WTC11 (cell line): ENCODE data around the gene FAM185A. TPM values are rescaled to one million over a fixed set of nuclear protein-coding genes. Genes with fewer than 3 reads are reported as not detected.

ENCODE experiments used
- ATAC-seq: fragments of 200-7000 bp; cut with Tn5 transposase; 2 replicates; pipeline ENCODE4 v1.10.0; 2021; ENCODE audit warnings: mild to moderate bottlenecking, moderate library complexity
- CTCF ChIA-PET: fragments of 300-600 bp; sonication (Branson Sonifier 250); formaldehyde crosslinking; loops from one replicate; lab custom pipeline; 2021; ENCODE audit warnings: antibody characterized with exemption; lab: Charles Lee
- POLR2A ChIA-PET: fragments of 350-600 bp; sonication (Branson Sonifier 250); formaldehyde crosslinking; loops from one replicate; lab custom pipeline; 2021; ENCODE audit warnings: antibody characterized with exemption; lab: Charles Lee
- DNase-seq: peaks from one replicate; pipeline ENCODE4 v3.0.0; 2021; ENCODE audit warnings: low spot score
- H3K27ac Mint-ChIP-seq: 2 replicates; pipeline ENCODE4 v1.8.0; 2021; ENCODE audit warnings: mixed read lengths
- H3K27me3 Mint-ChIP-seq: 2 replicates; pipeline ENCODE4 v1.8.0; 2021; ENCODE audit warnings: low read depth, mild to moderate bottlenecking, moderate library complexity, mixed read lengths
- H3K36me3 Mint-ChIP-seq: 2 replicates; pipeline ENCODE4 v1.8.0; 2021; ENCODE audit warnings: mixed read lengths
- H3K4me1 Mint-ChIP-seq: 2 replicates; pipeline ENCODE4 v1.8.0; 2022; ENCODE audit warnings: mixed read lengths
- H3K4me3 Mint-ChIP-seq: 2 replicates; pipeline ENCODE4 v1.8.0; 2021; ENCODE audit warnings: mild to moderate bottlenecking, moderate library complexity, mixed read lengths
- H3K9me3 Mint-ChIP-seq: 2 replicates; pipeline ENCODE4 v1.8.0; 2021; ENCODE audit warnings: mixed read lengths
- FOXP1 ChIP-seq: sonication (generic); formaldehyde crosslinking; IDR thresholded peaks from 2 replicates; pipeline ENCODE4 v1.8.0; 2022; ENCODE audit warnings: missing genetic modification reagents, mild to moderate bottlenecking, moderate library complexity, borderline replicate concordance
- NFATC4 ChIP-seq: fragments of 250-450 bp; sonication (Bioruptor Pico); IDR thresholded peaks from 2 replicates; pipeline ENCODE4 v1.9.0; 2021; ENCODE audit warnings: mild to moderate bottlenecking
- SMAD3 ChIP-seq: sonication (generic); formaldehyde crosslinking; IDR thresholded peaks from 2 replicates; pipeline ENCODE4 v1.8.0; 2022; ENCODE audit warnings: missing genetic modification reagents, mild to moderate bottlenecking, borderline replicate concordance
- SOX15 ChIP-seq: fragments of 250-450 bp; sonication (Bioruptor Pico); IDR thresholded peaks from 2 replicates; pipeline ENCODE4 v1.9.0; 2021; ENCODE audit warnings: mild to moderate bottlenecking
- TP53 ChIP-seq: sonication (generic); formaldehyde crosslinking; IDR thresholded peaks from 2 replicates; pipeline ENCODE4 v1.8.1; 2023; ENCODE audit warnings: mild to moderate bottlenecking, missing genetic modification reagents
- ZNF416 ChIP-seq: fragments of 250-450 bp; sonication (Bioruptor Pico); IDR thresholded peaks from 2 replicates; pipeline ENCODE4 v1.9.0; 2021; ENCODE audit warnings: mild to moderate bottlenecking, inconsistent platforms
- ZNF671 ChIP-seq: fragments of 250-450 bp; sonication (Bioruptor Pico); IDR thresholded peaks from 2 replicates; pipeline ENCODE4 v1.8.0; 2021; ENCODE audit warnings: mild to moderate bottlenecking
- total RNA-seq: library from RNA; stranded (reverse); gene quantifications from 3 replicates; pipeline ENCODE4 v1.2.3, GENCODE V29; 2021
- TF ChIP-seq, protein P1 (sequence below): sonication (generic); formaldehyde crosslinking; IDR thresholded peaks from 2 replicates; pipeline ENCODE4 v1.8.1; 2023; ENCODE audit warnings: mild to moderate bottlenecking, missing genetic modification reagents, borderline replicate concordance
- TF ChIP-seq, protein P2 (sequence below): sonication (generic); formaldehyde crosslinking; IDR thresholded peaks from 2 replicates; pipeline ENCODE4 v1.8.1; 2023; ENCODE audit warnings: mild to moderate bottlenecking, missing genetic modification reagents, moderate library complexity
- TF ChIP-seq, protein P3 (sequence below): sonication (generic); formaldehyde crosslinking; IDR thresholded peaks from 2 replicates; pipeline ENCODE4 v1.8.1; 2023; ENCODE audit warnings: mild to moderate bottlenecking, moderate library complexity, missing genetic modification reagents
- TF ChIP-seq, protein P4 (sequence below): sonication (generic); formaldehyde crosslinking; IDR thresholded peaks from 2 replicates; pipeline ENCODE4 v1.8.0; 2023; ENCODE audit warnings: mild to moderate bottlenecking, missing genetic modification reagents
- TF ChIP-seq, protein P5 (sequence below): sonication (generic); formaldehyde crosslinking; conservative IDR thresholded peaks from 2 replicates; pipeline ENCODE4 v1.8.1; 2023; ENCODE audit warnings: mild to moderate bottlenecking, low read depth, missing genetic modification reagents, moderate library complexity
- TF ChIP-seq, protein P6 (sequence below): sonication (generic); formaldehyde crosslinking; IDR thresholded peaks from 2 replicates; pipeline ENCODE4 v1.8.1; 2022; ENCODE audit warnings: low read depth, missing genetic modification reagents, borderline replicate concordance

Gene FAM185A
- total RNA-seq, 1 experiment from 2014 or later = 8.6 TPM

DNA sequence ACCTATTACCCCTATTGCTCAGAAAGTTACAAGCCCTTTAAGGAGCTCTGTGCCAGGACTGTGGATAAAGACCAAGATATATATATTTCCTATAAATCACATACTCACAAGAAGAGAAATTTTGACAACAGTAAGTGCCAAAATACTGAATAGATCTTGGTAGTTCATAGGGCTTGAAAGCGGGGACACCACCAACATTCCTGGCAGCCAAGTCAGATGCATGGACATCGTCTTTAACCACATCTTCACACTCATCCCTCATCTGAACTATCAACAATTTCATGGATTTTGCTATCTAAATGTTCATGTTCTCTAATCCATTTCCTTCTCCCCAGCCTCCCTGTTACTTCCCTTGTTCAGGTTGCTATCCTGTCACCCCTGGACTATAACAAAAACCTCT lies 96.5 kb downstream of the FAM185A start (continued):
- TF ChIP-seq, protein P1, sequence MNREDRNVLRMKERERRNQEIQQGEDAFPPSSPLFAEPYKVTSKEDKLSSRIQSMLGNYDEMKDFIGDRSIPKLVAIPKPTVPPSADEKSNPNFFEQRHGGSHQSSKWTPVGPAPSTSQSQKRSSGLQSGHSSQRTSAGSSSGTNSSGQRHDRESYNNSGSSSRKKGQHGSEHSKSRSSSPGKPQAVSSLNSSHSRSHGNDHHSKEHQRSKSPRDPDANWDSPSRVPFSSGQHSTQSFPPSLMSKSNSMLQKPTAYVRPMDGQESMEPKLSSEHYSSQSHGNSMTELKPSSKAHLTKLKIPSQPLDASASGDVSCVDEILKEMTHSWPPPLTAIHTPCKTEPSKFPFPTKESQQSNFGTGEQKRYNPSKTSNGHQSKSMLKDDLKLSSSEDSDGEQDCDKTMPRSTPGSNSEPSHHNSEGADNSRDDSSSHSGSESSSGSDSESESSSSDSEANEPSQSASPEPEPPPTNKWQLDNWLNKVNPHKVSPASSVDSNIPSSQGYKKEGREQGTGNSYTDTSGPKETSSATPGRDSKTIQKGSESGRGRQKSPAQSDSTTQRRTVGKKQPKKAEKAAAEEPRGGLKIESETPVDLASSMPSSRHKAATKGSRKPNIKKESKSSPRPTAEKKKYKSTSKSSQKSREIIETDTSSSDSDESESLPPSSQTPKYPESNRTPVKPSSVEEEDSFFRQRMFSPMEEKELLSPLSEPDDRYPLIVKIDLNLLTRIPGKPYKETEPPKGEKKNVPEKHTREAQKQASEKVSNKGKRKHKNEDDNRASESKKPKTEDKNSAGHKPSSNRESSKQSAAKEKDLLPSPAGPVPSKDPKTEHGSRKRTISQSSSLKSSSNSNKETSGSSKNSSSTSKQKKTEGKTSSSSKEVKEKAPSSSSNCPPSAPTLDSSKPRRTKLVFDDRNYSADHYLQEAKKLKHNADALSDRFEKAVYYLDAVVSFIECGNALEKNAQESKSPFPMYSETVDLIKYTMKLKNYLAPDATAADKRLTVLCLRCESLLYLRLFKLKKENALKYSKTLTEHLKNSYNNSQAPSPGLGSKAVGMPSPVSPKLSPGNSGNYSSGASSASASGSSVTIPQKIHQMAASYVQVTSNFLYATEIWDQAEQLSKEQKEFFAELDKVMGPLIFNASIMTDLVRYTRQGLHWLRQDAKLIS (CRISPR knock-in tag) = no peak
- no peak for TF ChIP-seq SOX15 (CRISPR knock-in tag)
- no peak for TF ChIP-seq NFATC4 (CRISPR knock-in tag)

DNA sequence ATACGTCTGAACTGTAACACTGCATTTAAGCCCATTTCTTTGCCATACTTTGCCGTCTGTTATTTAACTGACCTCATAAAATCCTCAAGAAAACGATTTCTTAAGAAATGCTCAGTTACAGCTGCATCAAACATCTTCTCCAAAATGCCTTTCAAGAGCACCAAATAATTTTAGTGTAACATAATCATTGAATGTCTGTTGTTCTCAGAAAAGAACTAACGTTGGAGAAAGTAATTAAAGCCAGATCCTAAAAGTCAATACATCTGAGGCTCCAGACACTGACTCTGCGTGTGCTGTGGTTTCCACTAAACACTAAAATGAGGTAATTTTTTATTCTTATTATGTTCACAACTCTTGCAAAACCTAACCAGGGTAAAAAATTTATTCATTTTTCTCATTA lies 100.3 kb downstream of the FAM185A start:
- TF ChIP-seq TP53 (no peak), ZNF671 (CRISPR knock-in tag) (no peak), SMAD3 (CRISPR knock-in tag) (no peak), FOXP1 (CRISPR knock-in tag) (no peak), ZNF416 (CRISPR knock-in tag) (no peak)
- TF ChIP-seq, protein P2, sequence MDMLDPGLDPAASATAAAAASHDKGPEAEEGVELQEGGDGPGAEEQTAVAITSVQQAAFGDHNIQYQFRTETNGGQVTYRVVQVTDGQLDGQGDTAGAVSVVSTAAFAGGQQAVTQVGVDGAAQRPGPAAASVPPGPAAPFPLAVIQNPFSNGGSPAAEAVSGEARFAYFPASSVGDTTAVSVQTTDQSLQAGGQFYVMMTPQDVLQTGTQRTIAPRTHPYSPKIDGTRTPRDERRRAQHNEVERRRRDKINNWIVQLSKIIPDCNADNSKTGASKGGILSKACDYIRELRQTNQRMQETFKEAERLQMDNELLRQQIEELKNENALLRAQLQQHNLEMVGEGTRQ (CRISPR knock-in tag) = no peak
- TF ChIP-seq, protein P3, sequence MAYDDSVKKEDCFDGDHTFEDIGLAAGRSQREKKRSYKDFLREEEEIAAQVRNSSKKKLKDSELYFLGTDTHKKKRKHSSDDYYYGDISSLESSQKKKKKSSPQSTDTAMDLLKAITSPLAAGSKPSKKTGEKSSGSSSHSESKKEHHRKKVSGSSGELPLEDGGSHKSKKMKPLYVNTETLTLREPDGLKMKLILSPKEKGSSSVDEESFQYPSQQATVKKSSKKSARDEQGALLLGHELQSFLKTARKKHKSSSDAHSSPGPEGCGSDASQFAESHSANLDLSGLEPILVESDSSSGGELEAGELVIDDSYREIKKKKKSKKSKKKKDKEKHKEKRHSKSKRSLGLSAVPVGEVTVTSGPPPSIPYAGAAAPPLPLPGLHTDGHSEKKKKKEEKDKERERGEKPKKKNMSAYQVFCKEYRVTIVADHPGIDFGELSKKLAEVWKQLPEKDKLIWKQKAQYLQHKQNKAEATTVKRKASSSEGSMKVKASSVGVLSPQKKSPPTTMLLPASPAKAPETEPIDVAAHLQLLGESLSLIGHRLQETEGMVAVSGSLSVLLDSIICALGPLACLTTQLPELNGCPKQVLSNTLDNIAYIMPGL (CRISPR knock-in tag) = no peak
- TF ChIP-seq, protein P4, sequence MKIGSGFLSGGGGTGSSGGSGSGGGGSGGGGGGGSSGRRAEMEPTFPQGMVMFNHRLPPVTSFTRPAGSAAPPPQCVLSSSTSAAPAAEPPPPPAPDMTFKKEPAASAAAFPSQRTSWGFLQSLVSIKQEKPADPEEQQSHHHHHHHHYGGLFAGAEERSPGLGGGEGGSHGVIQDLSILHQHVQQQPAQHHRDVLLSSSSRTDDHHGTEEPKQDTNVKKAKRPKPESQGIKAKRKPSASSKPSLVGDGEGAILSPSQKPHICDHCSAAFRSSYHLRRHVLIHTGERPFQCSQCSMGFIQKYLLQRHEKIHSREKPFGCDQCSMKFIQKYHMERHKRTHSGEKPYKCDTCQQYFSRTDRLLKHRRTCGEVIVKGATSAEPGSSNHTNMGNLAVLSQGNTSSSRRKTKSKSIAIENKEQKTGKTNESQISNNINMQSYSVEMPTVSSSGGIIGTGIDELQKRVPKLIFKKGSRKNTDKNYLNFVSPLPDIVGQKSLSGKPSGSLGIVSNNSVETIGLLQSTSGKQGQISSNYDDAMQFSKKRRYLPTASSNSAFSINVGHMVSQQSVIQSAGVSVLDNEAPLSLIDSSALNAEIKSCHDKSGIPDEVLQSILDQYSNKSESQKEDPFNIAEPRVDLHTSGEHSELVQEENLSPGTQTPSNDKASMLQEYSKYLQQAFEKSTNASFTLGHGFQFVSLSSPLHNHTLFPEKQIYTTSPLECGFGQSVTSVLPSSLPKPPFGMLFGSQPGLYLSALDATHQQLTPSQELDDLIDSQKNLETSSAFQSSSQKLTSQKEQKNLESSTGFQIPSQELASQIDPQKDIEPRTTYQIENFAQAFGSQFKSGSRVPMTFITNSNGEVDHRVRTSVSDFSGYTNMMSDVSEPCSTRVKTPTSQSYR (CRISPR knock-in tag) = no peak
- TF ChIP-seq, protein P5, sequence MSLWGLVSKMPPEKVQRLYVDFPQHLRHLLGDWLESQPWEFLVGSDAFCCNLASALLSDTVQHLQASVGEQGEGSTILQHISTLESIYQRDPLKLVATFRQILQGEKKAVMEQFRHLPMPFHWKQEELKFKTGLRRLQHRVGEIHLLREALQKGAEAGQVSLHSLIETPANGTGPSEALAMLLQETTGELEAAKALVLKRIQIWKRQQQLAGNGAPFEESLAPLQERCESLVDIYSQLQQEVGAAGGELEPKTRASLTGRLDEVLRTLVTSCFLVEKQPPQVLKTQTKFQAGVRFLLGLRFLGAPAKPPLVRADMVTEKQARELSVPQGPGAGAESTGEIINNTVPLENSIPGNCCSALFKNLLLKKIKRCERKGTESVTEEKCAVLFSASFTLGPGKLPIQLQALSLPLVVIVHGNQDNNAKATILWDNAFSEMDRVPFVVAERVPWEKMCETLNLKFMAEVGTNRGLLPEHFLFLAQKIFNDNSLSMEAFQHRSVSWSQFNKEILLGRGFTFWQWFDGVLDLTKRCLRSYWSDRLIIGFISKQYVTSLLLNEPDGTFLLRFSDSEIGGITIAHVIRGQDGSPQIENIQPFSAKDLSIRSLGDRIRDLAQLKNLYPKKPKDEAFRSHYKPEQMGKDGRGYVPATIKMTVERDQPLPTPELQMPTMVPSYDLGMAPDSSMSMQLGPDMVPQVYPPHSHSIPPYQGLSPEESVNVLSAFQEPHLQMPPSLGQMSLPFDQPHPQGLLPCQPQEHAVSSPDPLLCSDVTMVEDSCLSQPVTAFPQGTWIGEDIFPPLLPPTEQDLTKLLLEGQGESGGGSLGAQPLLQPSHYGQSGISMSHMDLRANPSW (CRISPR knock-in tag) = no peak
- TF ChIP-seq, protein P6, sequence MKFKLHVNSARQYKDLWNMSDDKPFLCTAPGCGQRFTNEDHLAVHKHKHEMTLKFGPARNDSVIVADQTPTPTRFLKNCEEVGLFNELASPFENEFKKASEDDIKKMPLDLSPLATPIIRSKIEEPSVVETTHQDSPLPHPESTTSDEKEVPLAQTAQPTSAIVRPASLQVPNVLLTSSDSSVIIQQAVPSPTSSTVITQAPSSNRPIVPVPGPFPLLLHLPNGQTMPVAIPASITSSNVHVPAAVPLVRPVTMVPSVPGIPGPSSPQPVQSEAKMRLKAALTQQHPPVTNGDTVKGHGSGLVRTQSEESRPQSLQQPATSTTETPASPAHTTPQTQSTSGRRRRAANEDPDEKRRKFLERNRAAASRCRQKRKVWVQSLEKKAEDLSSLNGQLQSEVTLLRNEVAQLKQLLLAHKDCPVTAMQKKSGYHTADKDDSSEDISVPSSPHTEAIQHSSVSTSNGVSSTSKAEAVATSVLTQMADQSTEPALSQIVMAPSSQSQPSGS (CRISPR knock-in tag) = no peak
- Mint-ChIP-seq H3K27ac (no peak overlapping the region), H3K36me3 (no peaks in the 10 kb centered on the region), H3K27me3 (no peaks in the 10 kb centered on the region), H3K4me1 (no peaks in the 10 kb centered on the region), H3K9me3 (peaks cover 6% of the 10 kb centered on the region), H3K4me3 (no peak overlapping the region)
- DNase-seq (no peak), ATAC-seq (no peak)
- POLR2A ChIA-PET = no interaction called here
- CTCF ChIA-PET = no interaction called here
